Stomach (tissue), 9 donors: Measurements from ENCODE around the gene FAM229A. TPM values are rescaled to one million over a fixed set of nuclear protein-coding genes. Genes with fewer than 3 reads are reported as not detected.

ENCODE experiments used
- DNase-seq, 2 donors: peaks; one replicate each; pipeline versions ENCODE4 v3.0.0 to v3.0.0-alpha.2; 2013 to 2019
- H3K27ac ChIP-seq, 5 donors: fragments of 200-600 bp in 4 of 5; sonication (generic) in 4 of 5; one replicate each; pipeline ENCODE4 v1.5.1; 2013 to 2019; ENCODE audit warnings: mild to moderate bottlenecking in 1 of 5, moderate library complexity in 1 of 5
- H3K27me3 ChIP-seq, 3 donors: fragments of 200-600 bp; sonication (generic); one replicate each; pipeline ENCODE4 v1.5.1; 2017 to 2019; ENCODE audit warnings: mixed run types in 1 of 3
- H3K36me3 ChIP-seq, 4 donors: fragments of 200-600 bp; sonication (generic); 1 replicate in 3 of 4; 2 replicates in 1 of 4; pipeline ENCODE4 v1.5.1; 2016 to 2019
- H3K4me1 ChIP-seq, 4 donors: fragments of 200-600 bp; sonication (generic); one replicate each; pipeline ENCODE4 v1.5.1; 2016 to 2019
- H3K4me3 ChIP-seq, 4 donors: fragments of 200-600 bp; sonication (generic) in 3 of 4; one replicate each; pipeline ENCODE4 v1.5.1; 2016 to 2019; ENCODE audit warnings: mild to moderate bottlenecking in 1 of 4
- H3K9me3 ChIP-seq, 4 donors: fragments of 200-600 bp; sonication (generic); one replicate each; pipeline ENCODE4 v1.5.1; 2016 to 2019
- CTCF ChIP-seq, 7 experiments: fragments of 450-650 bp in 4 of 7; fragments of 200-600 bp in 3 of 7; sonication (generic) in 3 of 7; IDR thresholded peaks; one replicate each; pipeline ENCODE4 v1.5.1; 2016 to 2019; ENCODE audit warnings: antibody characterized with exemption in 7 of 7, control low read depth in 2 of 7, mild to moderate bottlenecking in 1 of 7
- EP300 ChIP-seq: sonication (generic); formaldehyde crosslinking; IDR thresholded peaks from one replicate; pipeline ENCODE4 v1.6.1; 2017; ENCODE audit warnings: antibody characterized with exemption
- POLR2A ChIP-seq, 4 donors: fragments of 450-650 bp; IDR thresholded peaks; one replicate each; pipeline ENCODE4 v1.6.1; 2016; ENCODE audit warnings: antibody characterized with exemption in 4 of 4, control low read depth in 2 of 4, mild to moderate bottlenecking in 1 of 4, moderate library complexity in 1 of 4
- POLR2AphosphoS5 ChIP-seq, 3 donors: sonication (generic); formaldehyde crosslinking; IDR thresholded peaks; one replicate each; pipeline ENCODE4 v1.6.1; 2016; ENCODE audit warnings: antibody characterized with exemption in 3 of 3
- WGBS, 5 donors: extraction: QIAGEN DNeasy Blood & Tissue Kit in 3 of 5; methylation state at CpG; one replicate each; pipeline versions ENCODE4 v1.1.5 to v1.1.7; 2013 to 2018; 5-methylcytosine and 5-hydroxymethylcytosine counted together
- intact Hi-C: fragments of 100-400 bp; cut with DNase I; formaldehyde crosslinking; loops from one replicate; pipeline ENCODE4 v1.15.1; 2023; ENCODE audit warnings: low total_unique reads
- polyA plus RNA-seq, 3 donors: library from polyadenylated mRNA; stranded (reverse); fragments of 200-250 nt; gene quantifications; one replicate each; pipeline ENCODE4 v1.2.3, GENCODE V29; 2013
- total RNA-seq, 5 donors: library from RNA; depleted of rRNA; stranded (reverse); fragments of >200 nt; gene quantifications; one replicate each; pipeline versions ENCODE4 v1.1.0 to v1.2.3, GENCODE V29; 2014 to 2016
- donor health status: healthy with polysubstance abuse.
- donor health status: Bipolar disorder and iron deficiency.
- donor health status: healthy.

FAM229A gene
- total and polyA plus RNA-seq, 8 donors = 2.2 to 21.6 (median 8.8) TPM

GRCh38 chr1:32333251-32333963 lies 28.9 kb downstream of the FAM229A start:
- peaks cover 30 to 60% (median 59%) of the 10 kb centered on the region in 4 donors for H3K4me1 ChIP-seq
- no peak for TF ChIP-seq POLR2A (IDR thresholded peaks at IDR 0.05)
- no peak for TF ChIP-seq EP300
- no peak for TF ChIP-seq CTCF (IDR thresholded peaks at IDR 0.05)
- TF ChIP-seq POLR2AphosphoS5 (IDR thresholded peaks at IDR 0.05) = no peak
- H3K4me3 ChIP-seq = peak overlapping the region in 1 of 4 donors; percentile 83
- WGBS, 5 donors = 45 to 61% (median 55%) methylated on average over 3 of the region's 3 CpGs
- H3K27ac ChIP-seq = peak overlapping the region in 3 of 5 donors; percentile 0 to 86 (median 14)
- peaks cover 0 to 3% (median 0%) of the 10 kb centered on the region in 3 donors for H3K27me3 ChIP-seq
- no peaks in the 10 kb centered on the region for H3K9me3 ChIP-seq
- intact Hi-C loops = no loop called here
- no peak for DNase-seq
- peaks cover 29 to 59% (median 51%) of the 10 kb centered on the region in 4 donors for H3K36me3 ChIP-seq

GRCh38 chr1:32332290-32333079 lies 29.8 kb downstream of the FAM229A start:
- peaks cover 0 to 3% (median 0%) of the 10 kb centered on the region in 3 donors for H3K27me3 ChIP-seq
- peak overlapping the region in 4 of 5 donors; percentile 14 to 86 (median 48) for H3K27ac ChIP-seq
- H3K9me3 ChIP-seq = no peaks in the 10 kb centered on the region
- peaks cover 36 to 68% (median 61%) of the 10 kb centered on the region in 4 donors for H3K36me3 ChIP-seq
- intact Hi-C loops = no loop called here
- peaks cover 24 to 51% (median 50%) of the 10 kb centered on the region in 4 donors for H3K4me1 ChIP-seq
- no peak overlapping the region for H3K4me3 ChIP-seq
- TF ChIP-seq CTCF (IDR thresholded peaks at IDR 0.05) = no peak
- TF ChIP-seq POLR2A (IDR thresholded peaks at IDR 0.05) = no peak
- no peak for TF ChIP-seq EP300
- peak in 1 of 2 donors; percentile 82 for DNase-seq
- WGBS, 5 donors = 41 to 67% (median 57%) methylated on average over 2 to 3 of the region's 3 CpGs

GRCh38 chr1:32331549-32331948 lies 30.7 kb downstream of the FAM229A start:
- WGBS, 5 donors = 83 to 88% (median 85%) methylated on average over 11 to 12 of the region's 12 CpGs

More at GRCh38 chr1:32331549-32331948, 30.7 kb downstream of the FAM229A start:
- Histone ChIP-seq H3K9me3 (no peaks in the 10 kb centered on the region), H3K36me3 (peaks cover 44 to 78% (median 70%) of the 10 kb centered on the region in 4 donors), H3K27ac (peak overlapping the region in 3 of 5 donors; percentile 14 to 86 (median 36)), H3K27me3 (peaks cover 0 to 3% (median 0%) of the 10 kb centered on the region in 3 donors), H3K4me3 (no peak overlapping the region), H3K4me1 (peaks cover 17 to 42% (median 41%) of the 10 kb centered on the region in 4 donors)
- no peak for DNase-seq
- intact Hi-C loops = no loop called here
- TF ChIP-seq CTCF (IDR thresholded peaks at IDR 0.05) (no peak), POLR2A (IDR thresholded peaks at IDR 0.05) (no peak), EP300 (no peak), POLR2AphosphoS5 (IDR thresholded peaks at IDR 0.05) (no peak)
